OCI-LY1 (cell line): Measurements from ENCODE around the gene KIAA1328.

ENCODE experiments used
- H2AFZ ChIP-seq: fragments of 200-600 bp; sonication (generic), shearing (Covaris generic); 2 replicates; pipeline ENCODE4 v1.6.0; 2014; ENCODE audit warnings: antibody characterized with exemption, mild to moderate bottlenecking, low read length
- H3F3A ChIP-seq: fragments of 200-600 bp; sonication (generic), shearing (Covaris generic); 2 replicates; pipeline ENCODE4 v1.6.0; 2014; ENCODE audit warnings: mild to moderate bottlenecking, antibody characterized with exemption, low read length, moderate library complexity; ENCODE audit not compliant: insufficient read depth
- H3K27ac ChIP-seq: fragments of 200-600 bp; sonication (generic); 2 replicates; pipeline ENCODE4 v1.5.1; 2014; ENCODE audit warnings: low read length, mixed run types, mild to moderate bottlenecking, low read depth; ENCODE audit not compliant: poor library complexity, severe bottlenecking
- H3K27me3 ChIP-seq: fragments of 200-600 bp; sonication (generic); 2 replicates; pipeline ENCODE4 v1.6.0; 2014; ENCODE audit warnings: antibody characterized with exemption, mild to moderate bottlenecking, low read length, moderate library complexity; ENCODE audit not compliant: insufficient read depth
- H3K36me3 ChIP-seq: fragments of 200-600 bp; sonication (generic); 2 replicates; pipeline ENCODE4 v1.6.1; 2014; ENCODE audit warnings: mild to moderate bottlenecking, antibody characterized with exemption, low read length, moderate library complexity, mixed read lengths; ENCODE audit not compliant: insufficient read depth
- H3K4me1 ChIP-seq: fragments of 200-600 bp; sonication (generic); 2 replicates; pipeline ENCODE4 v1.5.1; 2014; ENCODE audit warnings: mild to moderate bottlenecking, low read length, moderate library complexity; ENCODE audit not compliant: insufficient read depth, severe bottlenecking
- H3K4me2 ChIP-seq: fragments of 200-600 bp; sonication (generic), shearing (Covaris generic); 2 replicates; pipeline ENCODE4 v1.6.1; 2014; ENCODE audit warnings: low read length
- H3K4me3 ChIP-seq: fragments of 200-600 bp; sonication (generic); 2 replicates; pipeline ENCODE4 v1.5.1; 2014; ENCODE audit warnings: low read length, low read depth, mild to moderate bottlenecking, mixed read lengths; ENCODE audit not compliant: poor library complexity, severe bottlenecking
- H3K79me2 ChIP-seq: fragments of 200-600 bp; shearing (Covaris generic); 2 replicates; pipeline ENCODE4 v1.6.1; 2016; ENCODE audit warnings: mixed run types, low read length, mixed read lengths; ENCODE audit not compliant: insufficient read depth
- H3K9ac ChIP-seq: fragments of 200-600 bp; sonication (generic), shearing (Covaris generic); 2 replicates; pipeline ENCODE4 v1.6.1; 2014; ENCODE audit warnings: mild to moderate bottlenecking, low read length, mixed read lengths
- H3K9me2 ChIP-seq: fragments of 200-600 bp; sonication (generic), shearing (Covaris generic); 2 replicates; pipeline ENCODE4 v1.6.1; 2014; ENCODE audit warnings: low read depth, mild to moderate bottlenecking, low read length, mixed read lengths
- H3K9me3 ChIP-seq: fragments of 200-600 bp; shearing (Covaris generic); 2 replicates; pipeline ENCODE4 v1.6.1; 2014; ENCODE audit warnings: low read length, mixed read lengths
- H4K20me1 ChIP-seq: fragments of 200-600 bp; sonication (generic), shearing (Covaris generic); 2 replicates; pipeline ENCODE4 v1.6.0; 2016; ENCODE audit warnings: mild to moderate bottlenecking, low read length; ENCODE audit not compliant: insufficient read depth
- CTCF ChIP-seq: fragments of 200-600 bp; sonication (generic), shearing (Covaris generic); IDR thresholded peaks from 2 replicates; pipeline ENCODE4 v1.5.1; 2017; ENCODE audit warnings: mild to moderate bottlenecking, antibody characterized with exemption, low read length, moderate library complexity, mixed read lengths
- EZH2 ChIP-seq: fragments of 200-600 bp; sonication (generic), shearing (Covaris generic); IDR thresholded peaks from 2 replicates; pipeline ENCODE4 v1.8.0; 2017; ENCODE audit warnings: borderline replicate concordance, mixed run types, mild to moderate bottlenecking, antibody characterized with exemption, low read length, moderate library complexity, mixed read lengths

KIAA1328 gene

GRCh38 chr18:36848609-36849008 is 19.7 kb downstream of the KIAA1328 start:
- Histone ChIP-seq H3K9me3 (0 out of 2 replicates have a peak, but pooled peaks cover 5% of the 10 kb centered on the region), H2AFZ (no peak overlapping the region), H3K4me3 (no peak overlapping the region), H3K36me3 (peaks cover 10% of the 10 kb centered on the region), H3K27ac (no peak overlapping the region), H3K9ac (no peak overlapping the region), H3K27me3 (no peaks in the 10 kb centered on the region), H3K79me2 (no peaks in the 10 kb centered on the region), H3K4me1 (no peaks in the 10 kb centered on the region), H3K4me2 (no peak overlapping the region), H3K9me2 (no peaks in the 10 kb centered on the region), H3F3A (no peaks in the 10 kb centered on the region), H4K20me1 (no peaks in the 10 kb centered on the region)
- no peak for TF ChIP-seq CTCF
- TF ChIP-seq EZH2, result no peak

GRCh38 chr18:36849288-36850006 is 20.5 kb downstream of the KIAA1328 start:
- Histone ChIP-seq H2AFZ (no peak overlapping the region), H3K4me2 (no peak overlapping the region), H3K27me3 (no peaks in the 10 kb centered on the region), H3K27ac (no peak overlapping the region), H3K4me3 (no peak overlapping the region), H3K9me2 (no peaks in the 10 kb centered on the region), H3K36me3 (peaks cover 10% of the 10 kb centered on the region), H3K9ac (no peak overlapping the region), H3K4me1 (no peaks in the 10 kb centered on the region), H4K20me1 (no peaks in the 10 kb centered on the region), H3K9me3 (0 out of 2 replicates have a peak, but pooled peaks cover 5% of the 10 kb centered on the region), H3K79me2 (no peaks in the 10 kb centered on the region), H3F3A (no peaks in the 10 kb centered on the region)
- no peak for TF ChIP-seq CTCF
- TF ChIP-seq EZH2, result no peak

- no peak for TF ChIP-seq EZH2
- no peak for TF ChIP-seq CTCF
- no peaks in the 10 kb centered on the region for H3F3A ChIP-seq
- no peak overlapping the region for H2AFZ ChIP-seq
- H3K9ac ChIP-seq, result no peak overlapping the region
- 0 out of 2 replicates have a peak, but pooled peaks cover 5% of the 10 kb centered on the region for H3K9me3 ChIP-seq
- no peak overlapping the region for H3K27ac ChIP-seq
- H3K4me2 ChIP-seq, result no peak overlapping the region
- no peaks in the 10 kb centered on the region for H3K27me3 ChIP-seq
- H3K9me2 ChIP-seq, result no peaks in the 10 kb centered on the region
- no peaks in the 10 kb centered on the region for H4K20me1 ChIP-seq
- no peaks in the 10 kb centered on the region for H3K4me1 ChIP-seq
- peaks cover 10% of the 10 kb centered on the region for H3K36me3 ChIP-seq
- H3K79me2 ChIP-seq, result no peaks in the 10 kb centered on the region
- H3K4me3 ChIP-seq, result no peak overlapping the region
Observed at GRCh38 chr18:36850527-36851201, 21.7 kb downstream of the KIAA1328 start.
